Lung microvascular endothelial cell (primary cell): ENCODE data around the gene OSBPL7. TPM values are rescaled to one million over a fixed set of nuclear protein-coding genes. Genes with fewer than 3 reads are reported as not detected.

Experiments
- DNase-seq, 2 donors: peaks; one replicate each; pipeline versions ENCODE4 v3.0.0 to v3.0.0-alpha.2; 2010; ENCODE audit warnings: low read depth in 2 of 2
- total RNA-seq: library from RNA; depleted of rRNA; stranded (reverse); fragments of >200 nt; gene quantifications from 2 replicates; pipeline ENCODE4 v1.2.1, GENCODE V29; 2014

OSBPL7 gene
- total RNA-seq, 1 donor from 2014 or later: 7.5 TPM

DNA sequence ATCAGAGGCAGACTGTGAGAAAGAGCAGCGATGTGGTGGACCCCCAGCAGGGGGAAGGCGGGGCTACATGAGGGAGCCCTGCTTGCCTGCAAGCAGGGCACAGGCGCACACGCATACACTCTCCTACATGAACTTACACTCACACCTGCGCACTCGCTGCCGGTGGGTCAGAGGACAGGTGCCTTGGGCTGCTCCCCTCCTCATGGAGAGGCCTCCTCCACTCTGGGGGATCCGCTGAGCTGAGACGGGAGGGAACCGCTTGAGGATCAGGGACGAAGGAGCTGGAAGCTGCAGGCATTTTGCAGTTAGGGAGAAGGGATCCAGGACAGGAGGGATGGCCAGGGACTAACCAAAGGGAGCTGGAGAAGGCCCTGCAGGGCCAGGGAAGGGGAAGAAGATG lies 14.2 kb downstream of the OSBPL7 start:
- no peak for DNase-seq

DNA sequence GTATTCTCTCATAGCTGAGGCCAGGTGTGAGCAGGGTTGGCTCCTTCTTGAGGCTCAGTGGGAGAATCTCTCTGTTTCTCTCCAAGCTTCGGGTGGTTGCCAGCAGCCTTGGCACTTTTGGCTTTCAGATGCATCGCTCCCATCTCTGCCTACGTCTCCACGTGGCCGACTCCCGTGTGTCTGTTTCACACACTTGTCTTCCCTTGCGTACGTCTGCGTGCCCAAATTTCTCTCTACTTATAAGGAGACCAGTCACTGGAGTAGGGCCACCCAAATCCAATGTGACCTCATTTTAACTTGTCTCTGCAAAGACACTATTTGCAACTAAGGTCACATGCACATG lies 14.7 kb downstream of the OSBPL7 start:
- DNase-seq: no peak

- no peak for DNase-seq
Observed at GRCh38 chr17:47806026-47806912, 15.3 kb downstream of the OSBPL7 start.

DNA sequence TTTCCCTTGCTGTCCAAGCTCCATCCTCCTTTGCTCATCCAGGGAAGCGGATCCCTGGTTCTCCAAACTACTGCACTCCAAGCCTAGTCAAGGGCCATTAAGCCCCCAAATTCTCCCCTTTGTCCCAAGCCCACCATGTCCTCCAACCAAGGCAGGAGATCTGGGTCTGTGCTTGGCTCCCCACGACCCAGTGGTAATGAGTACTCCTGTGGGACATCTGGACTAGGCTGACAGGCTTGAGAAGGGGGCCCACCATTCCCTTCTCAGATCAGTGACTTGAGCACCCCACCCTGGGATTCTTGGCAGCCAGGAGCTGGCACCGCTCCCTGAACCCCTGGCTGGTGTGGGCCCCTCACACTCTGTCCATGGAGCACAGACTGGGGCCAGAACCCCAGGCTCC lies 17.1 kb downstream of the OSBPL7 start:
- DNase-seq: no peak

DNA sequence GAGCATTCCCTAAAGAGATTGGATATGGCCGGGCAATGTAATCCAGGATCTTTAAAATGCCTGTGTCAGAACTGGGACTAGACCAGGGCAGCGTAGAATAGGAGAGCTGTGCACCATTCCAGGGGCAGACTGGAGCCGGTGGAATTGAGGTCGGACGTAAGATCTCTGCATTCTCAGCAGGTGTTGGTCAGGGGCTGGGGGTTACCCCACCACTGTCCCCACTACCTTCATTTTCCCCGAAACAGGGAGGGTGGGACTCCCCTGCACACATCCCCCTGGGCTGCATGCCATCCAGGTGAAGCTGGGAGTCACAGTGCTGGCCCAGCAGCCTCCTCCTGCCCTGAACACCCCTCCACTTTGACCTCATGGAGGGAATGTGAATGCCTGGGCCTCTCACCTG lies 17.8 kb downstream of the OSBPL7 start:
- DNase-seq: no peak

GRCh38 chr17:47803201-47803600 lies 18.4 kb downstream of the OSBPL7 start:
- no peak for DNase-seq

- peak; percentile 54 to 63 for DNase-seq
Observed at GRCh38 chr17:47802341-47803022, 19.1 kb downstream of the OSBPL7 start.

- no peak for DNase-seq
Observed at GRCh38 chr17:47801906-47802305, 19.7 kb downstream of the OSBPL7 start.

DNA sequence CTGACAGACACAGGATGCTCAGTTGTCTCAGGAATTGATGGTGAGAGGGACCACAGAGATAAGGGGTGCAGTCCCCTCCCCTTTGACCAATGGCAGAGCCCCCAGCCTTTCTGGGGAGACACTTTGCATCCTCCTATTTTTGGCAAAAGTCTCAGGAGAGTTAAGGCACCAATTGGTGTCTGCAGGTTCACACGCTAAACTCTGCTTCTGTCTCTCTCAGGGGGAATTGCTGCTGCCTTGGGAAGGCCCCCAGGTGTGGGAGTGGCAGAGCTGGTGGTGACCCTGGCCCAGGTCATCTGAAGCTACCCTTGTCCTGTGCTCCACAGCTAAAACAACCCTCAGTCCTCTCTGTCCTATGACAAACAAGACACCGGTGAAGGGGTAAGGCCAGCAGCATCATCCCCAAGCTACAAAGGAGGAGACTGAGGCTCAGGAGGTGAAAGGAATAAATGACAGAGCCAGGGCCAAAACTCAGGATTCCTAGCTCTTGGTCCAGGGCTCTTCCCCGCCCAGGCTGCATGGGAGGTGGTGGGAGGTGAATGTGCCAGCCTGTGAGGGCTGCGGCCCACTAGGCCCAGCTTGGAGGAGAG lies 20.3 kb downstream of the OSBPL7 start:
- DNase-seq: no peak

GRCh38 chr17:47800686-47801085 lies 20.9 kb downstream of the OSBPL7 start:
- DNase-seq: no peak

- no peak for DNase-seq
Observed at GRCh38 chr17:47797797-47798196, 23.8 kb downstream of the OSBPL7 start.

GRCh38 chr17:47792979-47793378 lies 28.6 kb downstream of the OSBPL7 start:
- DNase-seq: no peak

DNA sequence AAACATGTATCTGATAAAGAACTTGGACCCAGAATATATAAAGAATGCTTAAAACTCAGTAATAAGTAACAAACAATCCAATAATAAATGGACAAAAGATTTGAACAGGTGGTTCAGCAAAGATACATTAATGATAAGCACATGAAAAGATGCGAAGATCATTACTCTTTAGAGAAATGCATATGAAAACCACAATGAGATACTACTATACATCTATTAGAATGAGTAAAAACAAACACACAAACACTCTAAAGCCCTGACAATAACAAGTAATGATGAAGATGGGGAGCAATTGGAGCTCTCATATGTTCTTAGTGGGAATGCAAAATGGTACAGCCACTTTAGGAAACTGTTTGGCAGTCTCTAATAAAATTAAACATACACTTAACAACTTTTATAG lies 29.1 kb downstream of the OSBPL7 start:
- DNase-seq: no peak

- no peak for DNase-seq
Observed at GRCh38 chr17:47791025-47791424, 30.6 kb downstream of the OSBPL7 start.

GRCh38 chr17:47789611-47790561 lies 31.7 kb downstream of the OSBPL7 start:
- peak; percentile 41 to 61 for DNase-seq

DNA sequence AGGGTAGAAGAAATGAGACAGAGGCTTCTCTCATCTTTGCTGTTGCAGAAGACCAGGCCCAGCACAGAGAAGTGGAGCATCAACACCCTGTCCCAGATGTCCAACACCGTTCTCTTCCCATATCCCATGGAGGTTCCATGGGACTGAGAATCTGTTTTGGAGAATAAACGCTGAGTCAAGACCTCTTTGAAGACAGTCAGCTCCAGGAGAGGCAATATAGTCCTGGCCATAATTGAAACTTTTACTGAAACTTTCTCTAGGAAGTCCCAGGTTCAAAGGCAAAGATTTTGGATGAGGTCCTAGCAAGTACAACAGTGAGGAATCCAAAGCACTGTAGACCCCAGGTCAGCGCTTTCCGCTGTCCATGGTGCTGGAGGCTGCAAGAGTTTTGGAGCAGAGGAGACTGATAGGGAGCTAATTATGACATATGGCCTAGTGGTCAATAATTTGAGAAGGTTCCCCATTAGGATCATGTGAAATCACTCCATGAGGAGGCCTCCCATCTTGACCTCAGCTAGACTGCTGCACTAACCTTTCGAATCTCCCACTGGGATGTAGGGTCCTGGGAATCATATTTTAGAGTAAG lies 36.0 kb downstream of the OSBPL7 start:
- peak; percentile 31 to 48 for DNase-seq

DNA sequence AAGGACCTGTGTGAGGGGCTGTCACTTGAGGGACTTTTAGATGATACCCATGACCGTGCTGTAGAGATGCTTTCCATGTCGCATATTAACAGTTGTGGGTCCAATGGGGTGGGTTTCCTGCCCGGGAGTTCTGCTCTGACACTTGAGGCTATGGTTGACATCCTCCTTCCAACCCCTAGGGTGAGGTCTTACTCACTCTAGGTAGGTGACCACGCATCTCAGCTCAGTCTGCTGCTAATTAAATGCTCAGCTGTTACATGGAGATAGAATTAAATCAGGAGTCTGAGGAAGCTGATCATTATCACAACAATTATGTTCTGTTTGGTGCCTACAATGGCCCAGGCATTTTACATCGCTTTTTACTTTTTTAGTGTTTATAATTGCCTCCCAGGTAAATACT lies 40.2 kb downstream of the OSBPL7 start:
- no peak for DNase-seq

- no peak for DNase-seq
Observed at GRCh38 chr17:47778184-47778635, 43.4 kb downstream of the OSBPL7 start.

GRCh38 chr17:47776330-47777197 lies 45.0 kb downstream of the OSBPL7 start:
- peak; percentile 60 to 61 for DNase-seq

DNA sequence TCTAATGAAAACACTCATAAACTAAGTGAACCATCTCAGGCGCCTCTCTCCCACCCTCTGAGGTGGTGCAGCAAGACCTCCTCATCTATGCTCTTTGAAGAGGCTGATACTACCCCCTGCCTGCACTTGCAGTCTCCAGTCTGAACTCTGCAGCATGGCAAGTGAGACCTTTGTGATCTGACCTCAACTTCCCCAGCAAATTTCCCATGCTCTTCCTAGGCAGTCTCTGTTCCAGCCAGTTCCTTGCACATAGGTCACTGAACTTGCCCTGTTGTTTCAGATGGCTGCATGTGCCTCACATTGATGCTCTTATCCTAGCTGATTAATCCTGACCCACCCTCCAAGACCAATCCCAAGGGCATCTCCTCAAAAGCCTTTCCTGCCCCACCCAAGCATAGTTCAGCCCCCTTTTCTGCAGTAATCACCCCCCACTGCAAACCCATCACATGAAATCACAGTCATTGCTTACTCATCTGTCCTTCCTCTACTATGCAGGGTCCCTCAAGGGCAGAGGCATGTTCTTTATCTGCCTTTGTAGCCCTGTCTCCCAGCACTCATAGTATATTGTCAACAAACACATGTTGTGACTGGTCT lies 46.5 kb downstream of the OSBPL7 start:
- DNase-seq: no peak
